GM18868 (cell line): Measurements from ENCODE around the gene TOMM6.

ENCODE experiments used
- ATAC-seq: cut with Tn5 transposase; IDR thresholded peaks from one replicate; pipeline ENCODE4 v1.9.1; 2021; ENCODE audit warnings: mild to moderate bottlenecking, moderate library complexity; ENCODE audit not compliant: unreplicated experiment

Gene TOMM6

DNA sequence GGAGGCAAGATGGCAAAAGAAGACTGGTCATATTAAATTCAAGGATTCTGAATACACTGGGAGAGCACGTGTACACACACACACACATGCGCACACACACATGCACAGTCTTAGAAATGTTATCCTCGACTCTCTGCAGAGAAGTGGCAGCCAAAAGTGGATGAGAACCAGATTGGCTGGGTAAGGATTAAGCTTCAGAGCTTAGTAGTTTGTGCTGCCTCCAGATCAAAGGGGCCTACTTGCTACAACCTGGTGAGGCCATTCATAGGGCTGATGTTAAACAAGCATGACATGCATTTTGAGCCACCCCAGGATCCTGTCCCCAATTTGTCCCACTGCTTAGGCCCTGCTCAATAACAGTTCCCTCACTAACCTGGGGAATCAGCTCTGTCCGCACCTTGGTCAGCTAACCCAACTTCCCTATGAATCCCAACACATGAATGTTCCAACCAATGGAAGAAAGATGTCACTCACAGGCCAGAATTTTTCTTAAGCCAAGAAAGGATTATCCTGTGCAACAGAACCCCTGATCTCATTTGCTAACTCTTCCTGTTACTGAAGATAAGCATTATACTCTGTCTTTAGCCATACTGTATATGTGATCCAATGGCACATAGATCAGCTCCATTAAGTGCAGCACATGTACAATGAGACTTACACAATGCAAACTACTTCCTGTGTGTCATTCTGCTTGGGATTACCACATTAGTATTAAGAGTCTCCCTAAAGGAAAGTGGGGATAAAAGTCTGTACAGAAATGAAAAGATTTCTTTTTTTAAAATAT, 31.0 kb downstream of the TOMM6 start:
- no peak for ATAC-seq

DNA sequence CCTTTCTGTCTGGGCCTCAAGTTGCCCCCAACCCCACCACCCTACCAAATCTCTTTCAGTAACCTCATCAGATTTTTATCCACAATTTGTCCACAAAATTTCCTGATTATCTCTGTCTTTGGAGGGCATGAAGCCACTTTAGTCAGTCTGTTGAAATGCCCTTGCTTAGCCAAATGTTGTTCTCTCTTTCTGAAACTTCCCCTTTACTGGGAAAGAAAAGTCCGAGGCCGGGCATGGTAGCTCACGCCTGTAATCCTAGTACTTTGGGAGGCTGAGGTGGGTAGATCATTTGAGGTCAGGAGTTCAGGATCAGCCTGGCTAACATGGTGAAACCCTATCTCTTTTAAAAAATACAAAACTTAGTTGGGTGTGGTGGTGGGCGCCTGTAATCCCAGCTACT, 33.8 kb downstream of the TOMM6 start:
- no peak for ATAC-seq

DNA sequence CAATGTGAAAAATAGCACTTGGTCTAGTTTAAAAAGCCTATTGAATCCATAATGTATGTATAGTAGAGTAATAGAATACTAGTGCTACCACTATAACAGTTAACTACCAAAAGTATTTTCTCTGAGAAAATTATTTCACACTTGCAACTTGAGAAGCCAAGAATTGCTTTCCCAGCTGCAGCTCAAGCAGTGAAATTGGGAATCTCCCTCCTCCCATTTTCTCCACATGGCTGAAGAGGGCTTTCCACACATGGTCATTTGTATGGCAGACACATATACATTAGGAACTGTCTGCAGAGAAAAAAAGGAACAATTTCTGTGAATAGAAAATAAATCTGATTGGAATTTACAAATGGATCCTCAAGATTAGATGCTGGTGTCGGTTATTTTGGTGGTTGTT, 34.5 kb downstream of the TOMM6 start:
- ATAC-seq: no peak

DNA sequence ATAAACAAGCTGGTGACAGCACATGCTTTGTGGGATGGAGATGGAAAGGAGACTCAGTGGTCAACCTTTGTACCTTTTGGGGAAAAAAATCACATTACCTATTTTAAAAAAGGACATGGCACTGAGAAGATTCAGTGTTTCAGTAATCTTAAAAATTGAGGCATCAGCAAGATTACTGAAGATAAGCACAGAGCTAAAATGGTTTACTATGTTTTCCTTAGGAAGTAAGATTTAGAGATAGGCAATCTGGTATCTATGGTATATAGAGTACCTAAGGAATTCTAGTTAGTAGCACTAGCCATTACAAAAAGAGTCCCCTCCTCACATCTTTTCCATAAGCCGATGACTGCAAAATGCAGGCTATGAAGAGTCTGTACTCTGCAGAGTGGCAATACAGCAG, 35.7 kb downstream of the TOMM6 start:
- no peak for ATAC-seq

DNA sequence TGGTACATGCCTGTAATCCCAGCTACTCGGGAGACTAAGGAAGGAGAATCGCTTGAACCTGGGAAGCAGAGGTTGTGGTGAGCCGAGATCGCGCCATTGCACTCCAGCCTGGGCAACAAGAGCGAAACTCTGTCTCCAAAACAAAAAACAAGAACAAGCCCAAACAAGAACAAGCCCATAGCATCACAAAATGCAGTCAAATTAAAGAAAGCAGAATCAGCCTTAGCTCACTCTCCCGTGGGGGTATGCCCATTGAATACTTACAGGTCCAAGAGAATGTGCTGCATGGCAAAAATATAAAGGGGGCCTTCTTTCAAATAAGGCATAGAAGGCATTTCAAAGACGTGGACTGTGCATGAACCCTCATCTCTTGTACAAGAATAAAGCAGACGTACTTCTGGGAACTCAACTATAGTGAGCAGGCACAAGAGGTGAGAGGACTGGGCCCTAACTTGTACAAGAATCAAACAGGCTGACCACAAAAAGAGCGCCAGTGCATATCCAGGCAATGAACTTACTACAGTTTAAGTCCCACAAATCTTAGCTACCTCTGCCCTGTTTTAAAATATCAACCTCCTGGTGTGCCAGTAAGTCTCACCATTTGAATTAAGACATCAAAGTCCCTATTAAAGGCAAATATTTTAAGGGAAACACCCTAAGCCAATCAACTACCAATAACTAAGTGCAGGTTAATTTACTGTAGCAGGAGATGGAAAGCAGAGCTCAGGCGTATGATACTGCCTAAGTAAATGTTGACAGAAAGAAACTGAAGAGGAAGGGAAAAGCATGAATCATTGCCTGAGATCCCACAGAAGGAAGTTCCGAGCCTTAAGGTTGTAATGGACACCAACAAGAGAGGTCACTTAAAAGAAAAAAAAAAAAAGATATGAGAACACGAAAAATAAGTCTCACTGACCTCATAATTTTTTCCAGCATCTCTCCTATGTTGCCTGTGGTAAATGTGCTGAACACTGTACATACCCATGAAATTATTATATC, 37.4 kb downstream of the TOMM6 start:
- ATAC-seq: no peak

DNA sequence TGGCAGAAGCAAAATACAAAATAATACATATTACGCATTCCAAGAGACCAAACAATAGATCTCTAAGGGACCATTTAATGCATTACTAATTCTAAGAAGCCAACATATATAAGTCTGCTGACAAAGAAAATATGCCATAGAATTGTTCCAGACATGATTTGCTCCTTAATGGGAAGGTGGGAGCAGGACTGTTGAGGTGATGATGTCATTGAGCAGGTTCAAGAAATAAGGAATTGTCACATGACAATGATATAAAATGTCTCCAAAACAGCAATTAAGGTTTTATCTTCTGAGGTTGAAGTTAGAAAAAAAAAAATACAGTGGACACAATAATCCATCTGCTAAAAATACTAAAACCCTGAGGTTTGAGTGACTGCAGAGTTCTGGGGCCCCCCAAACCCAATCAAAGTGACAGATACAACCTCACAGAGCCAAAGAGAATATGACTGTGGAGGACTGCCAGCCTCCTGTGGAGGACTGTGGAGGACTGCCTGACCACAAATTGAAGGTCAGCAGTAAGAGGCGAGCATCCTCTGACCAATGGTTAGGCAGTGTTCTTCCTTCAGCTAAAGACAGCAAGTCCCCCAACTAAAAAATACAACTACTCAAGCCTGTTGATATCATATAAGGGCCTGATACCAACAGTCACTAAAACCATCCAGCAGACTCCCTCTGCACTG, 39.0 kb downstream of the TOMM6 start:
- ATAC-seq: no peak

DNA sequence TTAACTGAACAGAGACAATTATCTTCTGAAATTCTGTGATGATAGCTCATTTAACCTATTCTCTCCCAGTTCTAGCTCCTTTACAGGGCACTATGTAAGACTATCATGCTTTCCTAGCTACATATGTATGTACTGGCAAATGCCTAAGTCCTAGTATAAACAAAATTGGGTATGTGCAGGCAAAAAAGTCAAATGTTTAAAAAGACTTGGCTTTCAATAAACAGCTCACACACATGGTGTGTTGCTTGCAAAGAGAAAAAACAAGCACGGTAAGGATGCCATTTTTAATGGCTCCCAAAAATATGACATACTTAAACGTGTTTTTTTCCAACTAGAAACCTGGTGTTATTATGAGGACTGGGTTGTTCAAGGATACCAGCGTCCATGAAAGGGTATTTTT, 44.8 kb downstream of the TOMM6 start:
- ATAC-seq: no peak

DNA sequence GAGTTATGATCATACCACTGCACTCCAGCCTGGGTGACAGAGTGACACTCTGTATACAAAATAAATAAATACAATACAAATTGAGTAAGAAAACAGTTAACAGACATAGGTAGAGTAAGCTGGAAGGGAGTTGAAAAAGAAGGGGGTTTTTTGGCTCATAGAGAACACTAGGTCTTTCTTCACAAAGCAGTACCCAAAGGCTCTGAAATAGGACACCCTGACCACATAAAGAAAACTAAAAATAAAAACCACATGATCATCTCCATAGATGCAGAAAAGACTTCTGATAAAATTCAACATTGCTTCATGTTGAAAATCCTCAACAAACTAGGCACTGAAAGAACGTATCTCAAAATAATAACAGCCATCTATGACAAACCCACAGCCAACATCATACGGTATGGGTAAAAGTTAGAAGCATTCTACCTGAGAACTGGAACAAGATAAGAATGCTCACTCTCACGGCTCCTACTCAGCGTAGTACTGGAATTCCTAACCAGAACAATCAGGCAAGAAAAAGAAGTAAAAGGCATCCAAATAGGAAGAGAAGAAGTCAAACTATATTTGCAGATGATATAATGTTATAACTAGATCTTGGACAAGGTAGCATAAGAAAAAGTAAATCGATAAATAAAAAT, 48.6 kb downstream of the TOMM6 start:
- ATAC-seq: no peak

DNA sequence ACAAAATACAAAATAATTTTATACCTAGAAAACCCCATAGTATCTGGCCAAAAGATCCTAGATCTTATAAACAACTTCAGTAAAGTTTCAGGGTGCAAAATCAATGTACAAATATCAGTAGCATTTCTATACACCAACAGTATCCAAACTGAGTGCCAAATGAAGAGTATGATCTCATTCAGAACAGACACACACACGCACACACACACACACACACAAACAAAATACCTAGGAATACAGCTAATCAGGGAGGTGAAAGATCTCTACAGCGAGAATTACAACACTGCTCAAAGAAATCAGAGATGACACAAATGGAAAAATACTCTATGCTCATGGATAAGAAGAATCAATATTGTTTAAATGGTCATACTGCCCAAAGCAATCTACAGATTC, 49.2 kb downstream of the TOMM6 start:
- no peak for ATAC-seq
